NCI-H526 treated with DMSO at 0.1 percent for 48 hours (cell line): ENCODE results near the gene SLC47A1.
"Not testable (repeated sequence)": the region's sequence is repeated elsewhere in the genome, so short reads cannot be mapped to it uniquely, and the experiment has no call there.

Experiments
- DNase-seq: peaks from one replicate; lab custom pipeline; 2025; lab: John Stamatoyannopoulos, UW

Gene SLC47A1

DNA sequence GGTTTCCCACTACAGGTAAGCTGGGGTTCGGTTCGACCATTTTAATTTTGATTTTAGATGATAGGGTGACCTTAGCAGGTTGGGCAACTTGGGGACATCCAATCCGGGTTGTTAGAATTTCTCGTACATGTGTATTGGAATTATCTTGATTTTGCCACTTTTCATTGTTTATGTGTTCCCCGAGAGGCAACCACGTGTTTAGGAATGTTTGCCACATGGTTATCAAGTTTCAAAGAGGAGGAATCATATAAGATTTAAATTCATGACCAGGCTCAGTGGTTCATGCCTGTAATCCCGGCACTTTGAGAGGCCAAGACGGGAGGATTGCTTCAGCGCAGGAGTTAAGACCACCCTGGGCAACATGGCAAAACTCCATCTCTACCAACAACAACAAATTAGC is 10.0 kb upstream of the SLC47A1 start:
- no peak for DNase-seq

DNA sequence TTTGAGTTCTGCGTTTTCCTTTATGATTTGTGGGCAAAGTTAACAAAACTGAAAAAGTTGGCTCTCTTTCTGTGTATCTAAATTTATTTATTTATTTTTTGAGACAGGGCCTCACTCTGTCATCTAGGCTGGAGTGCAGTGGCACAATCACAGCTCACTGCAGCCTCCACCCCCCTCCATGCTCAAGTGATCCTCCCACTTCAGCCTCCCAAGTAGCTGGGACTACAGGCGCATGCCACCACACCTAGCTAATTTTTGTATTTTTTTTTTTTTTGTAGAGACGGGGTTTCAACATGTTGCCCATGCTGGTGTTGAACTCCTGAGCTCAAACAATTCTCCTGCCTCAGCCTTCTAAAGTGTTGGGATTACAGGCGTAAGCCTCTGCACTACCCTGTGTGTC is 6.7 kb upstream of the SLC47A1 start:
- DNase-seq = not testable (repeated sequence)

DNA sequence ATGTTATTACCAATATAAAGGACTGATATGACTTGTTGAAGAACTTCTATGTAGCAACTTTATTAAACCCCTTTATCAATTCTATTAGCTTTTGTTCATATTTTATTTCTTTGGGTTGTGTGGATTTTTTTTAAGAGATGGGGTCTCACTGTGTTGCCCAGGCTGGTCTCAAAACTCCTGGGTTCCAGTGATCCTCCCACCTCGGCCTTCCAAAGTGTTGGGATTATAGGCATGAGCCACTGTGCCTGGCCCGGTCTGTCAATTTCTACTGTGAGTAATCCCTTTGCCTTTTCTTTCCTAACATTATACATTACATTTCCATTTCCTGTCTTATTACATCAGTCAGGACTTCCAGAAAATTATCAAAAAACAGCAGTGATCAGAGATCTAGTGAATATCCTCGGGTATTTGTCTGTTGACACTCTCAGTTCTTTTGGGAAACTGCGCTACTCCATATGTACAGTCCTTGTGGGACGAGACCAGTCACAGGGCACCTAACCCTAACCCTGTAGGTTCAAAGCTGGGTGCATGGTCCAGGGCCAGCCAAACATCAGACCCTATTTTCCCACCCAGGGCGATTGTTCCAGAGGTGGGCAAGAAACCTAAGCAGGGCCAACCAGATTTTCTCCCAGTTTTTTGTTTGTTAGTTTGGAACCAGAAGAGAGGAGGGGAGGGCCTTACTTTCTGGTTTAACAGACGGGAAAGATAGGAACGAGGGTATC is 1.7 kb upstream of the SLC47A1 start:
- no peak for DNase-seq

DNA sequence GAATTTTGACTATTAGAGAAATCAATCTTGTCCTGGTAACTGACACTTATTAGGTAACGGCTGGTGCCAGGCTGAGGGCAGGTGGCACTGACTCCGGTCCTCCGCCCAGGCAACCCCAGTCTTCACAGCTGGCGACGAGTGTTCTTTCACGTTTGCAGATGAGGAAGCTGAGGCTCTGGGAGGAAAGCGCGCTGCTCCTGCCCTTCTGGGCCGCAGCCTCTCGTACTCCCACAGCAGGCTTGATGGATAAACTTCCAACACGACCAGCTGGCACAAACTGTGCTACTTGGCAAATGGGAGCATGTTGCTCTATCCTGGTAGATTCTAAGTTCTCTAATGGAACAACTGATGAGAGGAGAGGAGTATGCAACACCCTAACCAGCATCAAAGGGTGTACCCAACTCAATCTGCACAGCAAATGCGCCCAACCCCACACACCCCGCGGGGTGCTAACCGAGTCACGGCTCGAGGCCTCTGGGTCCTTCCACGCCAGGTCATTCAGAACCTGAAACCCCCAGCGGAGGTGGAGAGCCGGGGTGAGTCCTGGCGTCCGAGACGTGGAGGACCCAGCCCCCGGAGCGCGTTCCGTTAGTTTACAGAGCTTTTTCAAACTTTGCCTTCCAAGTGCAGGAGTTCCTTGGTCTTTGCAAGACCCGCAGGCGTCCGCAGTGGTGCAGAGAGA is 477 bp upstream of the SLC47A1 start:
- DNase-seq = no peak

DNA sequence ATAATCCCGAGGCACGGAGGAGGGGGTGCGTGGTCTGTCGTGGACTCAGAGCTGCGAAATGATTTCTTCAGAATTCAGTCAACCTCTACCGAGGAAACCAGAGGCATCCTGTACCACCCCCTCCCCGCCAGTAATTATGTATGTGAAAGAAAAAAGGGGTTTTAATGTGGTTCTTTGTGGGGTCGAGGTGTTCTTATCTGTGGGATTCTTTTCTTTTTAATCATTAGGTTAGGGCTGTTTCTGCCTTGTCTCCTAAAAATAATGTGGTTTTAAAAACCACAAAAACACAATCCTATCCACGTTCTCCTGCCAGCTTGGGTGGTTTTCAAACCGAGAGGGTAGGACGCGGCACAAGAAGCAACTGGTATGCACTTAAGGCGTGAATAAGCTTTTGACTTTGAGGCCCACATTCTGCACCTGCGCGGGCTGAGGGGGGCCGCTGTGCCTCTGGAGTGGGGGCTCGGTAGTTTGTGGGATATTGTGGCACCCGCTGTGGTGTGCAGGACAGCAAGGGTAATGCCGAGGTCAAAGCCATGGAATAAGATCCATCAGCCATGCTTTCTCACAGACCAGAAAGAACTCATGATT is 1.0 kb downstream of the SLC47A1 start:
- DNase-seq = no peak

DNA sequence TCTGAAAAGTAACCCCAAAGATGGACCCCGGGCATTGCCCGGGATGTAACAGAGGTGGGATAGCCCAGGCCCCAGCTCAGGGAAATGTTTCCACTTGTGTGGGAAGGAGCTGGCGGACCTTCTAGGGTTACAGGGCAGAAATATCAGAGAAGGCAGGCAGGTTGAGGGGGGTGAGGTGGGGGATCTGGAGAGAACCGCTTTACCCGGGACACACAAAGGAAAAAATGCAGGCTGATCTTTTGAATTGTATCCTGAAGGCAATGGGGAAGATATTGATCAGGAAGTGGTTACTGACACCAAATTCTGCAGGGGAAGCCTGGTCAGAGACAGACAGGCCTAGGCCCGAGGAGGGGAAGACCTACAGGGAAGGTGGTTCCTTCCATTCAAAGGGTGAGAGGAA is 3.5 kb downstream of the SLC47A1 start:
- DNase-seq = no peak

DNA sequence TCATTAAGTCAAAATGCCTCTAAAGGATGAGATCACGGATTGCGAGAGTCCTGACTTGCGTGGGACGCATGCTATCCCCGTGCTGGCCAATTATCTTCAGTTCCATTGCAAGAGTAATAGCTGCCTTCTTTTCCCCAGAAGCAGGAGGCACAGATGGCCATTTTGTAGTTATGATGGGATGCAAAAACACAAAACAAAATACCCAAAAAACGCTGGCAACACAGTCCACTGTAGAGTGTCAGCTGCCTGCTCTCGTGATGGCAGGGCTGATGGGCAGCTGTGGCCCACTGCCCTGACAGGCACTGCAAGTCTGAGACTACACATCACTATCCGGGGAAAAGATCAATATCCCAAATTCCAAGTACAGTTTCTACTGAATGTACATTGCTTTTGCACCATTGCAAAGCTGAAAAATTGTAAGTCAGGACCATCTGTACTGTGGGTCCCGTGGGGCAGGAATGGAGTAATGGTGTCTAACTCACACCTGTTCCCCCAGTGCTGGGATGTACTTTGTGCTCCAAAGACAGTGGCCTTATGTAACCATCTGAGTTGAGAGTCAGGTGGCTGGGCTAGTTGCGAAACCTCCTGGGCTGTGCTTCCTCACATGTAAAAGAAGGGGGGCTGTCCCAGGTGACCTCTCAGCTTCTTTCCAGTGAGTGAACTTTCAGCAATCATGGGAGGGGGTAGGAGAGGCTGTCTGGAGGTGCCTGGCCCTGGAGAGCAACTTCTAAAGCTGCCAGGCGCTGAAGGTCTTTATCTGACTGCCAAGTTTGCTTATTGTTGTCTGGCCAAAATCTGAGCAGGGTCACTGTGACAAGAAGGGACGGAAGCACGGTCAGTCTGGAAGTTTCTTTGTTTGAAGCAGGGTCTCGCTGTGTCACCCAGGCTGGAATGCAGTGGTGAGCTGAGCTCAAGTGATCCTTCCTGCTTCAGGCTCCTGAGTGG is 4.7 kb downstream of the SLC47A1 start:
- no peak for DNase-seq

DNA sequence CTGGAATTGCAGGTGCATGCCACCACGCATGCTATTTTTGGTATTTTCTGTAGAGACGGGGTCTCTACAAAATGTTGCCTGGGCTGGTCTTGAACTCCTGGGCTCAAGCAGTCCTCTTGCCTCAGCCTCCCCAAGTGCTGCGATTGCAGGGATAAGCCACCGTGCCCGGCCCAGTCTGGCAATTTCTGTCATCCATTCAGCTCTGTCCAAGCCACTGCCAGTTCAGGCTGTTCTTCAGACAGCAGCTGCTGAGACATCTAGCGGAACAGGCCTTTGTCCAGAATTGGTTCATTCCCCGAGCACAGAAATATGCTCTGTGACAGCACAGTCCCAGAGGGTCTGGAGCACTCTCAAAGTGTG is 5.4 kb downstream of the SLC47A1 start:
- DNase-seq = no peak

DNA sequence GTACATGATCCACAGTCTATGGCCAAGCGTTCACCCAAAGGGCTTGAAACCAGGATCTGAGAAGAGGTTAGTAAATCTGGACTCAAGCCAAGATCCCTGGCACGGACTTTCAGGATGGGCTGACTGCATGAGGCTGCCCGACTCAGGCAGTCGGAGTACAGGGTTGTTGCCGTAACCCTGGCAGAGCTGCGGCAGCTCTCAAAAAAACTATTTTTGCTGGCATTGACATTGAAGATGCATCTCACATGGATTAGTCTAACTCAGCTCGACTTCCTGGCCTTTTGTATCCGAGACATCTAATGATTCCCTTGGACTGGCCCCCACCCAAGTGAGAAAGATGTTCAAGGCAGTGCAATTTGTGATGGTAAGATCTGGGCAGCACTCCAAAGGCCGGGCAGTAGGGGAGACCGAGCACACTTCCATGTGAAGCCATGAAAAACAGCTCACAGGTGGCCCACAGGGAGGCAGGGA is 6.2 kb downstream of the SLC47A1 start:
- no peak for DNase-seq

DNA sequence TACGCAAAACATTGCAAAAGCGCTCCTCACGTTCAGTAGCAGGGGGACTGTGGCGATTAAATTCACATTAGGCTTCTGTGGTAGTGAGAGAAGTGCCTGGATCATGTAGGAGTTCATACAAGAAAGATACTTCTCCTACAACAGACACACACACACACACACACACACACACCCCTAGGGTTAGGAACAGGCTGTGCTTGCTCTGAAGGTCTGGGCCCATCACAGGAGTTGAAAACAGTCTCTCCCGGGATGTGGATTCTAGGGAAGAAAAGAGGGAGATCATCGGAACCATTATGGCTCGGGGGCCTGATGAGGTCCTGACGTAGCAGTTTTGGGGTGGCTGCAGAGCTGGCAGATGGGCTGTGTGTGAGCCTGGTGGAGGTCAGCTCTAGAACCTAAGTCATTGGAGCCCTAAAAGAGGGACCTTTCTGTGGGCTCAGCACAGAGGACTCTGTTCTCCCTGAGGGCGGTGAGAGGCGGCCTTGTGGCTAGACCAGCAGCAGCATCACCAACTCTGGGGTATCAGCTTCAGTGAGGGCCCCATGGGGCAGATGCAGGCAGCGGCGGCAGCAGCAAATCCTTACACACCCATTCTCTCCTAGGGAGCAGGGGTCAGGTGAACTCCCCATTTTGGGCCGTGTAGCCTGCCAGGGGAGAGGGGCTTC is 7.2 kb downstream of the SLC47A1 start:
- no peak for DNase-seq

DNA sequence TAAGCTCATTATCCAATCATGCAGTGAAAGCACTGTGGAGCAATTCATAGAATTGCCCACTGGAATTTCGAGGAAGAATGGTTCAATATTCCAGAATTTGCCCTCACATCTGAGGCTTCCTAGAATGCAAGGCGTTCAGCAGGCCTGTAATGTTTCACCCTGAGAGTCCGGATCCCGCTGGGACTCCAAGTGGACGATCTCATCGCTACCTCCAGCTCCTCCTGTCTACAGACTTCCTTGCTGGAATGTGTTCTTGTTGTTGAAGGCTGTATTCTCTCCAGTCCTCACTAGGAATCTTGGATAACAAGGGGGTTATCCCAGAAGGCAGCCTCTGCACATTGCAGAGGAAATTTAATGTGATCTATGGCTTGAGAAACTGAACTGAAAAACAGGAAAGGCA is 7.8 kb downstream of the SLC47A1 start:
- no peak for DNase-seq

DNA sequence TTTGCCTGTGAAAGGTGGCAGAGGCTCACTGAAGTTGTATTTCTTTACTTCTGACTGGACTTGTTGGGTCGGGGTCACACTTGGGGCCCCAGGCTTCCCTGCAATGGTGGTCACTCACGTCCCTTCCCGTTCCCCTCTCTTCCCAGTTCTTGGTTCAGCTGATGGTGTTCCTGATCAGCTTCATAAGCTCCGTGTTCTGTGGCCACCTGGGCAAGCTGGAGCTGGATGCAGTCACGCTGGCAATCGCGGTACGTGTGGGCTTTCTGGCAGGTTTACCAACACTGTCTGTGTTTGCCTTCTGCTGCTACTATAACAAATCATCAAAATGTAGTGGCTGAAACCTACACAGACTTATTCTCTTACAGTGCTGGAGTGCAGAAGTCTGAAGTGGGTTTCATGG is 8.6 kb downstream of the SLC47A1 start:
- DNase-seq = no peak

DNA sequence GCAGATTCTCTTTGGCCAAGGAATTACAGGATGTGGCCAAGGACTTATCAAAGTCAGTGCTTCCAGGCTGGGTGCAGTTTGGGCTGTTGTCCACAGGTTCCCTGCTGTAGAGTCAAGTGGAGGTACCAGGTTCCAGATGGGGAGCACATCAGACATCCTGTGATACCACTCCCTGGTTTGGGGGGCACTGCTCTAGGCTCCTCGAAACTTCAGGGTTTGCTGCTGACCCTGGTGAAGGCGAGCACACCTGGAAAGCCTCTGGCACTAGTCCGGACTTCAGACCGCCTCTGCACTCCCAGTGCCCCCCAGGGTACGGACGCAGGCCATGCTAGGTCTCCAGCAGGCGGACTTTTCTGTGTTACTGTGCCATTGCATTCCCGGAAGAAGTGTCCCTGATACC is 10.7 kb downstream of the SLC47A1 start:
- no peak for DNase-seq

DNA sequence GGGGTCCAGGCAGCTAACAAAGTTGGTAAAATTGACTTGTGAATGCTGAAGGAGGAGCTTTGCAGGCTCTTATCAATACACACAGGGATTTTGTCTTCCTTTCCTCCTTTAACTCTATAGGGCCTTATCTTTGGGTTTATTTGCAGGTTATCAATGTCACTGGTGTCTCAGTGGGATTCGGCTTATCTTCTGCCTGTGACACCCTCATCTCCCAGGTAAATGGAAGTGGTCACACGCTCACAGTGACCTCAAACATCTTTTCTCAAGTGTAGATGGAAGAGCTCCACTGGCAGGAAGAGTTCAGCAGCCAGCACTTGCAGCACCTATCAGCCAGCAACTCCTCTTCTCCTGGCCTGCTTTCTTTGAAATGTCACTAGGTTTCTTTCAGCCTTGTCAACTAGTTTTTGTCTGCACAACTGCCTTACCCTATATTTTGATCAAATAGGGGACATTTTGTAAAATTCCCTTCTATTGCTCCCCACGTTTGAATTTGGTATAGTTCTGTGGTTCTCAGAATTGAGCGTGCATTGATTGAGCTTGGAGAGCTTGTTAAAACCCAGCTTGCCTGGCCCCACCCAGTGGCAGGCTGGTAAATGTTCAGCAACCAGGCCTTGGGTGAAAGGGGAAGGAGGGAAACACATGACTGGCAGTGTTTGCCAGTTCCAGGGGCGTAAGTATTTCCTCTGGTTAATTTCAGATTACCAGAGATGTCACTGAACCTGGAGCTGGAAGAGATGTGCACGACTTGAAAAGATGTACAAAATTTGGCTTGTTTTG is 12.8 kb downstream of the SLC47A1 start:
- no peak for DNase-seq

DNA sequence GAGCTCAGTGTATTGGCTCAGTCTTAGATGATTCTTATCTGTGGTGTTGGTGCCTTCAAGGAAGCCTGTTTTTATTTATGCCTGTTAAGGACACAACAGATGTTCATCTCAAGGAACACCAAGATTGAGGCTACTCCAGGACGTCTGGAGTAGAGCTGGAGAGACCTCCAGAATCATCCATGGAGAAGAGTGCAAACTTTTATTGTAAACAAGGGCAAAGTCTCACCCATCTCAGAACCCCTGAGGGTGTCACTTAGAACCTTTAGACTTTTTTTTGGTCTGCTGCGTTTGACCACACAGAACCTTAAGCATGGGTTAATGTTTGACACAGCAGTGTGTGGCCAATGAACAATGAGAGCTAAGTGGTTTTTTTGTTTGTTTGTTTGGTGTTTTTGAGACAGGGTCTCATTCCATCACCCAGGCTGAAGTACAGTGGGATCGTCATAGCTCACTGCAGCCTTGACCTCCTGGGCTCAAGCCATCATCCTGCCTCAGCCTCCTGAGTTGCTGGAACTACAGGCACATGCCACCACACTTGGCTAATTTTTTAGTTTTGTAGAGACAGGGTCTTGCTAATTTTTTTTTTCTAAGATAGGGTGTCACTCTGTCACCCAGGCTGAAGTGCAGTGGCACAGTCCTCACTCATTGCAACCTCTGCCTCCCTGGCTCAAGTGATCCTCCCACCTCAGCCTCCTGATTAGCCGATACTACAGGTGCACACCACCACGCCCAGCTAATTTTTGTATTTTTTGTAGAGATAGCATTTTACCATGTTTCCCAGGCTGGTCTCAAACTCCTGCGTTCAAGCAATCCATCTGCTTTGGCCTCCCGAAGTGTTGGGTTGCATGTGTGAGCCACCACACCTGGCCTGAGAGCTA is 16.3 kb downstream of the SLC47A1 start:
- DNase-seq = no peak

DNA sequence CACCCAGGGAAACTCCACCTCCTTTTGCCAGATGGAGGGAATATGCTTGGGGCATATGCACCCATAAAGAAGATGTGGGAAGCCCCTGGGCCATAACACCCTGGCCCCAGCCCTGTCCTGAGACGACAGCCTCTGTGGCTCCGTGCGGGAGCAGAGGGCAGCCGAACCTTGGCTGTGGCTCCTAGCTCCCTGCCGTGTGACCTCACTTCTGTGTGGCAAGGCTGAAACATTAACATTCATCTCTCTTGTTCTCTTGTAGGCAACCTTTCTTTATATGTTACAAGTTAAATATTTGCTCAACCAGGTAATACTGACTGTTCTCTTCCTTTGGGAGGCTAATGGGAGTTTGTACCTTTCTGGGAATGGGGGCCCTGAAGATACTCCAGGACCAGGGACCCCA is 17.5 kb downstream of the SLC47A1 start:
- no peak for DNase-seq

DNA sequence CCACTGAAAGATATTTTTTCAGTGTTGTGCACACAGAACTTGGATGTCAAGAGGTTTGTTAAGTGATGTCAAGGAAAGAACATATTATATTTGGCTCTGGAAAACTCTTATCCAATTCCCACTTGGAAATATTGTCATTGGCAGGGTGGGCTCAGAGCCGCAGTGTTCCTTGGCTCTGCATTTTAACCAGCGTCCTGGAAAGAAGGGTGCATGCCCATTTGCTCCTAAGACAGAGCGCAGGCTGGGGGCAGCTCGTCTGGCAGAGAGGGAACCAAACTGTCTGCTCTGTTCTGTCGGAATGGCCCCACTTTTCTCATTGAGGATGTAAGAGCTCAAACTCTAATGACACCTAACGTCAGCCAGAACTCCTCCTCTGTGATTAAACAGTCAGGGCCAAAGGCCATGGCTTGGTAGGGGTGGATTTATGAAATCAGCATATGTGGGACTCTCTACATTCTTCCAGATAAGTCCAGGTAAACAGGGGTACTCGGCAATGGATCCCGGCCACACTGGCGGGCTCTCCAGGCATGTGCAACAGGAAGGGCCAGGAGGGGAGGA is 18.0 kb downstream of the SLC47A1 start:
- no peak for DNase-seq

DNA sequence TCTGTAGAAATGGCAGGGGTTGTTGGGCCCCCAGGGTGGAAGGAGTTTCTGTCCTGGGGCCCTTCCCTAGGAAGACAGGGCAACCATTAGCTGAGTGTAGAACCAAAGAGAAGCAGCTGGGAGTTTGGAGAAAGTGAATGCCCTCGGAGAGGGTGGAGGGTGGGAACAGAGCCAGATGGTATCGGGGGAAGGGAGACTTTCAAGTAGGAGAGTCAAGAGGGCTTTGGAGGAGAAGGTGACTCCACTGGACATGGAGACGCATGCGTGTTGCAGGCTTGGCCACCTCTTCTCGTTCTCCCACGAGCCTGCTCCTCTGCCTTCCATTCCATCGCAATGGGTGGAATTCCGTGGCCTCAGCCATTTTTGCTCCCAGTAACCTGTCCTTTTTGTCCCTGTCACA is 19.4 kb downstream of the SLC47A1 start:
- no peak for DNase-seq

DNA sequence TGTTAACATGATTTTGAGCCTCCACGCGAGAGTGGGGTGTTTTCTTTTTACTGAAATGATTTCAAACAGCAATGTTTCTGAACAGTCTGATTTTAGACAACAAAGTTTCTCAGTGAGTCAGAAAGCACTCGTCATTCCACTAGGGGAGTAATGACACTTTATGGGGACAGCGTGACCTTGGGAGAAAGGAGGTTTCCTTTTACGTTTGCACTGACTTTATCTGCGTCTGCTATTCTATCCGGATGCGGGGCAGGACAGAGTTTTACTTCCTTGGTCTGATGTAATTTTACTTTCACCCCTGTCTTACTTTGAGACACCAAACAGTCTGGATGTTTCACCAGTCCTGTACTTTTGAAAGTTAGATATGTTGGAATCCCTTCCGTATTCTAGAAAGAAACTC is 20.7 kb downstream of the SLC47A1 start:
- DNase-seq = no peak

DNA sequence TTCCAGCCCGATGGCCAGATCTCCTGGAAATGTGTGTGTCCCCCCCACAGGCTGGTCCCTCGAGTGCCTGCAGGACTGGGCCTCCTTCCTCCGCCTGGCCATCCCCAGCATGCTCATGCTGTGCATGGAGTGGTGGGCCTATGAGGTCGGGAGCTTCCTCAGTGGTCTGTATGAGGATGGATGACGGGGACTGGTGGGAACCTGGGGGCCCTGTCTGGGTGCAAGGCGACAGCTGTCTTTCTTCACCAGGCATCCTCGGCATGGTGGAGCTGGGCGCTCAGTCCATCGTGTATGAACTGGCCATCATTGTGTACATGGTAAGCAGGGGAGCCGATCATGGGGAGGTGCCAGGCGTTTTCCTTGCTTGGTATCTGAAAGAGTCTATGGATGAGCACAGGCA is 22.1 kb downstream of the SLC47A1 start:
- DNase-seq = no peak
